ENCODE data around the gene ESM1.

Gene ESM1

GRCh38 chr5:54959673-54960418 lies 25.5 kb downstream of the ESM1 start:
- no peak for TF ChIP-seq POLR2A (IDR thresholded peaks at IDR 0.05; ENCODE audit: low read depth, low read length)
- FAIRE-seq (no peak), DNase-seq (ENCODE audit: insufficient read length, low spot score) (no peak)

DNA sequence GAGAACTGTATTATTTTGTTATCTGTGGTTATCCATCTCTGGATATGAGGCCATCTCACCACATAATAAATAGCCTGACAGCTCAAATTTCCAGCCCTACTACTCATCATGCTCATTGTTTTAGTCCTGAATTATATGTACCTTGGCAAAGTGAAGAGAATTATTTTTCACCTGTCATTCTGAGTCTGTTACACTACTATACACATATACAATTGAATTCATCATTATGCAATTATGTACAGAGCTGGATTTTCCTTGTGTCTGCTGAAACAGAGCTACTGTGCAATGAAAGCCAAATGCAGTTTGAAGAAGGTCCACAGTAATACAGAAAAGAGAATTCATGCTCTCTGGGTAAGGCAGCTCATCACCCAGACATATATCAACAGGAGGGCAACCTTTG lies 28.5 kb downstream of the ESM1 start:
- FAIRE-seq: no peak
- DNase-seq (ENCODE audit: insufficient read length, low spot score): no peak
- TF ChIP-seq POLR2A (IDR thresholded peaks at IDR 0.05; ENCODE audit: low read depth, low read length): no peak

GRCh38 chr5:54947187-54947586 lies 38.2 kb downstream of the ESM1 start:
- DNase-seq (ENCODE audit: insufficient read length, low spot score) (no peak), FAIRE-seq (no peak)
- no peak for TF ChIP-seq POLR2A (IDR thresholded peaks at IDR 0.05; ENCODE audit: low read depth, low read length)

- DNase-seq (ENCODE audit: insufficient read length, low spot score) (no peak), FAIRE-seq (no peak)
- no peak for TF ChIP-seq POLR2A (IDR thresholded peaks at IDR 0.05; ENCODE audit: low read depth, low read length)
Observed at GRCh38 chr5:54946306-54946819, 39.0 kb downstream of the ESM1 start.

- TF ChIP-seq POLR2A (IDR thresholded peaks at IDR 0.05; ENCODE audit: low read depth, low read length): no peak
Observed at GRCh38 chr5:54944364-54944763, 41.0 kb downstream of the ESM1 start.

DNA sequence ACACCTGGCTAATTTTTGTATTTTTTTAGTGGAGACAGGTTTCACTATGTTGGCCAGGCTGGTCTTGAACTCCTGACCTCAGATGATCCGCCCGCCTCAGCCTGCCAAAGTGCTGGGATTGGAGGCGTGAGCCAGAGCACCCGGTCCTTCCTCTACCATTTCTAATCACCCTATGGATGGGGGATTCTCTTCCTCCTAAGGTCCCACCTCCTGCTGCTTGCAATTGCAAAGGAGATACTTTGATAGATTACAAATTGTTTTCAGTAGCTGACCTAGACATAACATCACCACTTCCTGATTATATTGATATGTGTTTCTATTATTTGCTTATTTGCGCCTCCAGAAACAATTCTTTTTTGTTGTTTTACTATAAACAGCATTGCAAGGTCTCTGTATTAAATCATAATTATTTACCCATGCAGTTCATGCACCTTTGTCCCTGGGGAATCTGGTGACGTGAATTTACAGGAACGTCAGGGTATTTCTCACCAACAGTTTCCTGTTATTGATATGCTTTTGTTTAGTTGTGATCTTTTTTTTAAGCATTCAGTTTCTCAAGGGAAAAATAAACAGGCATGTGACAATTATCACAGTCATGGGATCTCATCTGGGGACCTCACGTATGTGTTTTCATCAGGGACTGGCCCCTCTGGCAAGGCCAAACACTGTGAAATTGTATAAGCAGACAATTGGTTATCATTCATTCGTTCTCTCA lies 43.2 kb downstream of the ESM1 start:
- FAIRE-seq (no peak), DNase-seq (ENCODE audit: insufficient read length, low spot score) (no peak)
- no peak for TF ChIP-seq POLR2A (IDR thresholded peaks at IDR 0.05; ENCODE audit: low read depth, low read length)

More at GRCh38 chr5:54944364-54944763, 41.0 kb downstream of the ESM1 start:
- FAIRE-seq (no peak), DNase-seq (ENCODE audit: insufficient read length, low spot score) (no peak)

DNA sequence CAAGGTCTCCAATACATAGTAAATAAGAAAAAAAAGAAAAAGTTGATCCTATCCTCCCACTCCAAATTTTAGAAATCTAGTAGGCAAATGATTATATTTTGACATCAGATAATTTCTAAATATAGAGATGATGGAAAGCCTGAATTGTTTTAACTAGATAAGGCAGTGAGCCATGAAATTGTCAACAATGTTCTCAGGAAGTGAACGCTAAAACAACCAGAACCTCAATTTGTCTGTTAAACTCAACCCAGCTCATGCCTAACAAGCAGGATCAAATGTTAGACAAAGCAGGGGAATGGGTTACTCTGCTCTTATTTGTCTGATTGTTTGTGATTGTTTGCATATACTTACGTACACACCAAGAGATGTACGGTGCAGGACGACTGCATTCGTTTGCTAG lies 49.2 kb downstream of the ESM1 start:
- FAIRE-seq (no peak), DNase-seq (ENCODE audit: insufficient read length, low spot score) (no peak)
- no peak for TF ChIP-seq POLR2A (IDR thresholded peaks at IDR 0.05; ENCODE audit: low read depth, low read length)

DNA sequence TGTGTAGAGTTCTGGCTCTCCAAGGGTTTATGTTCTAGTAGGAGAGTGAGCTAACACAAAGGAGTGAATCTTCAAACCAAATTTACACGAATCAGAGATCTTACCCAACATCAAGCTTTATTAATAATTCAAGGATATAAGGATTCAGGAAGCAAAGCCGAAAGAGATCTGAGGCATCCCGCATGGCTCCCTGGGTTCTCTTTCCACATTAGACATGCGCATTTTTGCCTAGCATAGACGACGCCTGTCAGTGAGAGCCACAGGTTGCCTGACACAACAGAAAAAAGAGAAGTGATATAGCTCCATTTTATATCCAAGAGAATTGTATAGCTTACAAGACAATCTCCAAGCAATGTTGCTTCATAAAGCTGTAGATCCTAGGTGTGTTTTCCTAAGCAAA lies 52.6 kb downstream of the ESM1 start:
- TF ChIP-seq POLR2A (IDR thresholded peaks at IDR 0.05; ENCODE audit: low read depth, low read length): no peak
- no peak for DNase-seq (ENCODE audit: insufficient read length, low spot score)
- FAIRE-seq: no peak

GRCh38 chr5:54930736-54931135 lies 54.7 kb downstream of the ESM1 start:
- no peak for TF ChIP-seq POLR2A (IDR thresholded peaks at IDR 0.05; ENCODE audit: low read depth, low read length)
- no peak for DNase-seq (ENCODE audit: insufficient read length, low spot score)
- FAIRE-seq: no peak

Data from H54 (cell line).